Subcutaneous adipose tissue (tissue), 4 donors: Measurements from ENCODE around the gene PCDH12. TPM values are rescaled to one million over a fixed set of nuclear protein-coding genes. Genes with fewer than 3 reads are reported as not detected.

Experiments used
- total RNA-seq, 4 donors: library from RNA; depleted of rRNA; stranded (reverse); fragments of >200 nt; gene quantifications; one replicate each; pipeline ENCODE4 v1.1.0, GENCODE V29; 2016
- TF ChIP-seq, protein P1 (sequence below): fragments of 450-650 bp; IDR thresholded peaks from one replicate; pipeline ENCODE4 v1.5.1; 2016; ENCODE audit warnings: low read depth, mild to moderate bottlenecking, control low read depth, antibody characterized with exemption, moderate library complexity

PCDH12 gene
- 1 to 10 TPM; 2.4 to 5.5 (median 2.5) TPM for total RNA-seq

GRCh38 chr5:141958113-141958512, at the start of gene PCDH12:
PCDH12 (minus strand) TSS chr5:141958202; CDS start chr5:141957851, 351 bp downstream.
- TF ChIP-seq, protein P1, sequence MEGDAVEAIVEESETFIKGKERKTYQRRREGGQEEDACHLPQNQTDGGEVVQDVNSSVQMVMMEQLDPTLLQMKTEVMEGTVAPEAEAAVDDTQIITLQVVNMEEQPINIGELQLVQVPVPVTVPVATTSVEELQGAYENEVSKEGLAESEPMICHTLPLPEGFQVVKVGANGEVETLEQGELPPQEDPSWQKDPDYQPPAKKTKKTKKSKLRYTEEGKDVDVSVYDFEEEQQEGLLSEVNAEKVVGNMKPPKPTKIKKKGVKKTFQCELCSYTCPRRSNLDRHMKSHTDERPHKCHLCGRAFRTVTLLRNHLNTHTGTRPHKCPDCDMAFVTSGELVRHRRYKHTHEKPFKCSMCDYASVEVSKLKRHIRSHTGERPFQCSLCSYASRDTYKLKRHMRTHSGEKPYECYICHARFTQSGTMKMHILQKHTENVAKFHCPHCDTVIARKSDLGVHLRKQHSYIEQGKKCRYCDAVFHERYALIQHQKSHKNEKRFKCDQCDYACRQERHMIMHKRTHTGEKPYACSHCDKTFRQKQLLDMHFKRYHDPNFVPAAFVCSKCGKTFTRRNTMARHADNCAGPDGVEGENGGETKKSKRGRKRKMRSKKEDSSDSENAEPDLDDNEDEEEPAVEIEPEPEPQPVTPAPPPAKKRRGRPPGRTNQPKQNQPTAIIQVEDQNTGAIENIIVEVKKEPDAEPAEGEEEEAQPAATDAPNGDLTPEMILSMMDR = no peak

GRCh38 chr5:142007237-142007544, 49.2 kb upstream of the PCDH12 start:
- TF ChIP-seq, protein P1 = no peak

- TF ChIP-seq, protein P1 = no peak
Measured at GRCh38 chr5:142006363-142007236, 48.6 kb upstream of the PCDH12 start.

- TF ChIP-seq, protein P1 = no peak
Measured at GRCh38 chr5:142003266-142003800, 45.3 kb upstream of the PCDH12 start.

- TF ChIP-seq, protein P1 = no peak
Measured at GRCh38 chr5:142000704-142001484, 42.9 kb upstream of the PCDH12 start.

DNA sequence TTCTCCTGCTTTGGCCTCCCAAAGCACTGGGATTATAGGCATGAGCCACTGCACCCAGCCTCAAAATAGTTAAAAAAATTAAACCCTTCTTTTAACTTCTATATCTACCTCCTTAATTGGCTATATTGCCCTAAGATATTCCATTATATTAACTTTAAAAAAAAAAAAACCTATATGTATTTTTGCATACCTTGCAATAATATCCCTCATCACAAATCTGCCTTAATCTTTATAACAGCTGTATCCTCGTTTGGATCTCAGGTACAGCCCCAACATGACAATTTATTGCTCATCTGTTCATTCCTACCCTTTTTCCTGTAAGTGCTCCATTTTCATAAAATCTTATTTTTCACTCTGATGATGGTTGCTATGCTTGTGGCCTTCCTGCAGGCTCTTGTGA, 42.2 kb upstream of the PCDH12 start:
- TF ChIP-seq, protein P1 = no peak

GRCh38 chr5:141997358-141997960, 39.5 kb upstream of the PCDH12 start:
- TF ChIP-seq, protein P1 = no peak
